ENCODE results near the gene WBP2NL.

The WBP2NL gene

DNA sequence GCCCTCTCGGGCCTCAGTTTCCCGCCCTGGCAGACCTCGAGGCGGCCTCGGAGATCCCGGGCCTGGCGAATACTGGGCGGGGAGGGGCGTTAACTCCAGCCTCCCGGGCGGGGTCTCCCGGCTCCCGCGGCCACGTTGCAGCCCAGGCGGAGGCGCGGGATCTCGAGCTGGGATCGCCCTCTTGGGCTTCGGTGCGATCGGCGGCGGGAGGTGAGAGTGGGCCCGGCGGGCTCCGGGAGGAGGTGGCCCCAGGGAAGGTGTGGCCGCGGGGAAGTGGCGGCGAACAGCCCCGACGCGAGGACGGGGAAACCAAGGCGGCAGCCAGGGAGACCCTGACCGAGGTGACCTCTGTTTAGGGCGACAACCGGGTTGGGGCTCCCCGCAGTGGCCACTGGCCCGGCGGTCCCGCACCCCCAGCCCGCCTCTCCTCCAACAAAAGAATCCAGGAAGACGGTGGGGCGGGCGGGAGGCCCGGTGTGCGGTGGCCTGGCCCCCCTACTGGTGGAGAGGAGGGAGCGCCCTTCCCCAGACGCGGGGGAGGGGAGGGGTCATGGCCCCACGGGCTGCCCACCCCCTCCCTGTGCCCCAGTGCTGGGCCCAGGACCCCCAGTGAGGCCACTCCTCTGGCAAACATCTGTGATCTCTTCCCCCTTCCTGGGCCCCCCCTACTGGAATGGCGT is 75.7 kb downstream of the WBP2NL start, which contains the start of gene PHETA2:
TSS of gene PHETA2 (plus strand) at position 117 of the 680 bp plus-strand sequence. CDS start 3,046 bp downstream, outside the sequence.
- DNase-seq, result peak; percentile 64

GRCh38 chr22:42074846-42075676 is 76.5 kb downstream of the WBP2NL start:
- DNase-seq, result no peak

GRCh38 chr22:42076764-42077485 is 78.3 kb downstream of the WBP2NL start:
- DNase-seq, result no peak

DNA sequence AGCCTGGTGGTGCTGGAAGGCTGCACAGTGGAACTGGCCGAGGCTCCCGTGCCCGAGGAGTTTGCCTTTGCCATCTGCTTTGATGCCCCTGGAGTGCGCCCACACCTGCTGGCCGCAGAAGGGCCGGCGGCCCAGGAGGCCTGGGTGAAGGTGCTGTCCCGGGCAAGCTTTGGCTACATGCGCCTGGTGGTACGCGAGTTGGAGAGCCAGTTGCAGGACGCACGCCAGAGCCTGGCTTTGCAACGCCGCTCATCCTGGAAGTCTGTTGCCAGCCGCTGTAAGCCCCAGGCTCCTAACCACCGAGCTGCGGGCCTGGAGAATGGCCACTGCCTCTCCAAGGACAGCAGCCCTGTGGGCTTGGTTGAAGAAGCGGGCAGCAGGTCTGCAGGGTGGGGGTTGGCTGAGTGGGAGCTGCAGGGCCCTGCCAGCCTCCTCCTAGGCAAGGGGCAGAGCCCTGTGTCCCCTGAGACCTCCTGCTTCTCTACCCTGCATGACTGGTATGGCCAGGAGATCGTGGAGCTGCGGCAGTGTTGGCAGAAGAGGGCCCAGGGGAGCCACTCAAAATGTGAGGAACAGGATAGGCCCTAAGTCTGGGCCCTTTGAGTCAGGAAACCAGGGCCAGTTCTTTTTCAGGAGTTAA is 79.0 kb downstream of the WBP2NL start:
- DNase-seq, result no peak
